ENCODE measurements around the gene SEMA3C.

Gene SEMA3C

DNA sequence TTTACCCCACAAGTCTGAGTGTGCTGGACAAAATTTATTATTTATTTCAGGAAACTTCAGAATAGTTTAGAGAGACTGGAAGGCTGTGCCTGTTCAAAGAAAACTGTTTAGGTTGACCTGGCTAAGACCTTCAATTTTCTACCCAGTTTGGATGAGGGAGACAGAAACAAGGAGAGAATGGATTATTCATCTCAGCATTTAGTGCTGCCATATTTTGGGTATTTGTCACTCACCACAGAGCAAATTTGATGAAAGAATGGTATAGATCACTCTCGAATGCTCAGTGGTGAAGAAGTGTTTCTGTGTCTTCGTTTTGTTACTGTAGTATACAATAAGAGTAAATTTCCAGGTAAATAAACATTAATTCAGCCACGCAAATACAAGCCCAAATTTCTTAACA is 71.8 kb downstream of the SEMA3C start:
- DNase-seq: no peak

DNA sequence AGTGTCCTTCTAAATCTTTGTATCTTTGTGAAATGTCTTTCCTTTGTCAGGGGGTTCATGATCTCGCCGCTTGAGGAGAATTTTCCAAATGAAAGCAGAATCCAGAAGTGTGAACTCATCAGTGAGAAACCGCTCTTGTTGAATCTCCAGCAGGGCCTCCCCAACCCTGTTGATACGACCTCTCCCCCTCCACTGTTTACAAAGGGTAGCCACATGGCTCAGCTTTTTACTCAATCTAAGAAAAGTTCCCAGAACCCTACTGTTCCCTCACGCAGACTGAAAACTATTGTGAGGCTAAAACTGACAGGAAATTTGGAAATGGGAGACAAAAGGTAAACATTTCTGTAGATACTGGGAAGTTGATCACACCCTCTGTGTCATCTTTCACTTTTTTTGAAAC is 73.9 kb downstream of the SEMA3C start:
- no peak for DNase-seq

DNA sequence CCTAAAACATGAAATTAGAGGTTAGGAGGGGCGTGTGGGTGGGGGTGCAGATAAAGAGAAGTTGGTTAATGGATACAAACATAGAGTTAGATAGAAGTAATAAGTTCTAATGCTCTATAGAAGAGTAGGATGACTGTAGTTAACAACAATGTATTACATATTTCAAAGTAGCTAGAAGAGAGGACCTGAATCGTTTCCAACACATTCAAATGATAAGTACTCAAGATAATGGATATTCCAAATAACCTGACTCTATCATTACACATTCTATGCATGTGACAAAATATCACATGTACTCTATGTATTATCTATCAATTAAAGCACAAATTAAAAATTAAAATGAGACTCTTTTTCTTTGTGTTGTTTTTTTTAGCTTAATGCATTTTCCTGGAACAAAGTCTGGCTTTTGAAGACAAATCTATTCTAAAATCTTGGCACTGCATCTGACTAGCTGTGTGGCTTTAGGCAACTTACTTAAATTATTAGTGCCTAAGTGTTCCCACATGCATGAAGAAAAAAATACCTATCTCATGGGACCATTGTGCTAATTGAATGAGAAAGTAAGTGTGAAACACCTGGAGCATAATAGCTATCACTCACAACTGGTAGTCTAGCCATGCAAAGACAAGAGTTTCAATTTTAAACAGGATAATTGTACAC is 75.7 kb downstream of the SEMA3C start:
- no peak for DNase-seq

DNA sequence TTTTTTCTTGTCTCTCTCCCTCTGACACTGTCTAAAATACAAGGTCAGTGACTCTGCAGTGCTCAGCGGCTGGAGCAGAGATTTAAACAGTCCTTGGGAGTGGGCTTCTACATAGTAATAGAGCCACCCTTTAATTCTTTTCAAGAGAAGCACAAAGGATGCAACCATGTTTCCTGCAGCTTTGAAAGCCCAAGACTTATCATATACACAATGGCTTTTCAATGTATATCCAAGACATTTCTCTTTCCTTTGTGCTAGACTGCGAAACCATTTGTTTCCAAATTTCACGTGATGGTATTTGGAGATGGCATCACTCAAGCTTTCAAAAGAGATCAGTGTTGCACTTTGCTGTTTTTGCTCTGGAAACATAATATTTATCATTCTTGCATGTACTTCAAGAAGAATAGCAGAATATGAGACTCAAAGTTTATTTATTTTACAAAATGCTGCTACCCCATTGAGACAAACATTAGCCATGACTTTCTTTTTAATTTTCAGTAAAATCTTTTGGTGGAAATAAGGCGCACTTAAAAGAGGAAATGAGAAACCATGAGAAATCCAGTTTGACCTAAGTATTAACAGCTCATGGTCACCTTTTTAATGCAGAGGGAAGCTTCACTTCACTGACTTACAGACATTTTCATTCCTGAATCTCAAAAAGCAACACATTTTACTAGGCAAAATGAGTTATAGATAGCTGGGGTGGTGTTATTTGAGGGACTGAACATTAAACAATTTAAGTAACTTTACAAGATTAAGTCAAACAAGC is 76.6 kb downstream of the SEMA3C start:
- DNase-seq: no peak

DNA sequence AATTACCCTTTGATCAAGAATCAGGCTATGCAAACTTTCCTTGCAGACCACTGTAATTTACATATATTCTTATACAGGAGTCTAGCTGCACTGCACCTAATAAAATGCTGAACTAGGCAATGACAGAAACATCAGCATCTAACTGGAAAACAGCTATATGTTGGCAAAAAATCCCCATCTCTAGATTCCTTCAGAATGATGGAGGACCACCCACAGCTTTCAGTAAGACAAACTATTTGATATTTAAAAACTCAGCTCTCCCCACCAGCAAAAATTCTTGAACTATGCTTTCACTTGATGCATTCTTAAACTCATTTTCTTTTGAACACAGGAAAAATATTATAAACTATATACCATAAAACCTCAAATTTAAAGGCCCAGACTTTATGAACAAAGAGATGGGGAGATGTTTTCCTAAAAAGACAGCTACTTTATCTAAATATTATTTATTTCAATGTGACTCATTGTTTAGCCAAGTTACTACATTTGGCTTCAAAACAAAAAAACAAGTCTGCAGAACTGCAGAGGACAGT is 77.4 kb downstream of the SEMA3C start:
- no peak for DNase-seq

DNA sequence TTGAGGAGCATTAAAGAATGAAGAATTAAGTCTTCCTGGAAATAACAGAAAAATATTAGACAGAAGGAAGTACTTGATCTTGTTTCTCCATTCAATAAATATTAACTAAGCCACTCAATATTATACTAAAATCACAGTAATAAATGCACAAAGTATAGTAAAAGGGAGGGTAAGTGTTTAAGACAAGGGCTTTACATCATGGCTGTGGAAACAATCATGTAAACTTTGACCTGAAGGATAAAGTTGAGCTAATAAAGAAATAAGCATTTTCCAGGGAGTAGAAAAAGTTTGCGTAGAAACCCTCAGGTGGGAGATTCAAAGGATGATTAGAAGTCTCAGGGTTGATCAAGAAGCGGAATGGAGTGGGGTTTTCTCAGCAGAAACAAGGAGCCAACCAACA is 78.2 kb downstream of the SEMA3C start:
- no peak for DNase-seq

DNA sequence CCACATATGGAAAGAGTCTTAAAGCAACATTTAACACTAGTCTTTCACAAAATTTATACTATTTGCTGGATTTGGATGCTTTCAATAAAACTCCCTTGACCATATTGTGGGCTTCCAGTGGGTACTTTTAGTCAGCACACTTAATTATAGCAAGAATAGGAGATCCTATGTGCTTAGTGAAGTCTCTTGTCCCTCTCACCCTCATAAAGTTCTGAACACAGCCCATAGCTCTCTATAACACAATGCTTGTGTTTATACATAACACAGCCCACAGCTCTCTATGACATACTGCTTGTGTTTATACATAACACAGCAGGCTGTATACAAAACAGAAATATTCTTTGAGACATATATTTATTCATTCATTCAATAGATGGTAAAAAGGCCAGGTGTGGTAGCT is 79.0 kb downstream of the SEMA3C start:
- no peak for DNase-seq

DNA sequence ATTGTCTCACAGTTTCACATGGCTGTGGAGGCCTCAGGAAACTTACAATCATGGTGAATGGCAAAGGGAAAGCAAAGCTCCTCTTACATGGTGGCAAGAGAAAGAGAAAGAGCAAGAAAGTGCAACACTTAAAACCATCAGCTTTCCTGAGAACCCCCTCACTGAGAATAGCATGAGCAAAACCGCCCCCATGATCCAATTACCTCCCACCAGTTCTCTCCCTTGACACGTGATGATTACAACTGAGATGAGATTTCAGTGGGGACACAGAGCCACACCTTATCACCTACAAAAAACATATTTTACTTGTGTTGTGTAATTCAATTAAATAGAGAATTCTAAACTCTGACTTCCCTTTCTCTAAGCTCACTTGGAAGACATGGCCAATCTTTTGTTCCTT is 80.2 kb downstream of the SEMA3C start:
- DNase-seq: no peak

DNA sequence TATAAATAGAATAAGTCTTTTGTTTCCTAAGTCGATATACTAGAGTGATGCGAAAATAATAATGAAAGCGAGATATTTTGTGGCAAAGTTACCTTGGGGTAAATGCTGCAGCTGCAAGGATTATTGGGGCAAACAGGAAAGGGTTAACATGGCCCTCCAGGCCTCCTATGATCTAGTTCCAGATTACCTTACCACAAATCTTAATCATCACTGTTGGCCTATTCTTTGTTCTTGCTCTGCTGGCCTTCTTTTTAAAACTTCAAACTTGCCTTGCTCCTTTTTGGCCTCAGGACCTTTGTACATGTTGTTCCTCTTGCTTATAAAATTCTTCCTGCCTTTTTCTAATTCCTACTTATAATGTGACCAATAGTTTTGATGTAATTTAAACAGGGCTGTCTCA is 81.5 kb downstream of the SEMA3C start:
- DNase-seq: no peak

DNA sequence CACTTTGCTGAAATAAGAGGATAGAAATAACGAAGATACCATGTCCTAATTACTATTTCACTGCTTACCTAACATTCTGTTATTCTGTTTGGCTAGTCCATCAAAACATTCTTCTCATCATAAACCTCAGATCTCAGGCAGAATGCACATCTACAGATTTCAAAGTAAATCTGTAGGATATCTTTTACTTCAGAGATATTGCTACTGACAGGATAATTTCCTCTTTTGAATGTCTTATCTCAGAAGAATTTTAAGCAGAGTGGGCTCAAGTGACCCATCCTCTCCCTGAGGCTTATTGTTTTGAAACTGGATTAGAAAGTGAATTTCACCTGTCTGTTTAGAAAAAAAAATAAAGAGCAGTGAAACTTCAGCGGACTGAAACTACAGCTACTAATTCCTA is 83.6 kb downstream of the SEMA3C start:
- no peak for DNase-seq

DNA sequence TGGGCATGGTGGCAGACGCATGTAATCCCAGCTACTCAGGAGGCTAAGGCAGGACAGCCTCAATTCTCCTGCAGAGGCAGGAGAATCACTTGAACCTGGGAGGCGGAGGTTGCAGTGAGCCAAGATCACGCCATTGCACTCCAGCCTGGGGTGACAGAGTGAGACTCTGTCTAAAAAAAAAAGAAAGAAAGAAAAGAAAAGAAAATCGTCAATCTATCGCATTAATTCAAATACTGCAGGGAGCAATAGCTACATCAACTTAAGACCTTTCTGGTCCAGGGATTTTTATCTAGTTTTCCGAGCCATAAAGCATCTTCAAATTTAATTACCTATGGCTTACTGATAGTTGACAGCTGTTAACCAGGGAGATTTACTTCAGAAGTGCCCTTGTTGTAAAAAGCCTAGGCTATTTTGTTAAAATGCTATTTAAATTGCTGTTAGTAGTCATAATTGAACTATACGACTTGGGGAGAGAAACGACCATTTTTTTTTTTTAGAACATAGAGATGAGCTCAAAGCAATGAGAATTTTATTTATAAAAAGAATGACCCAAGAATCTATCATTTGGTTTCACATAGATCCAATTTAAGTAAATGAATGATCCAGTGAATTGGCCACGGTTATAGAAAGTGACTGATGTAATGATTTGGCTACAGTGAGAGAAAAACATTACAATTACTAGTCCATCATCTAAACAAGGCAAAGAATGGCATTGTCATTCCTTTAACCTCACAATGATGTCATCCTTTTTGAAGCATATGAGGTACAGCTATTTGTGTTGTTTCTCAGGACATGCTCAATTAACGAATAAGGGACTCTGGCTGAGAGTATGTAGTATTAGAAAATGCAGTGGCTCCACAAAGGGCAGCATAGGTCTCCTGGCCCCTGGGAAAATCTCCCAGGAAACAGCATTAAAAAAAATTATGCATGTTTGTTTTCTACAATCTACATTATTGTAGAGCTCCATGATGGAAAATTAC is 85.3 kb downstream of the SEMA3C start:
- peak; percentile 9 for DNase-seq

DNA sequence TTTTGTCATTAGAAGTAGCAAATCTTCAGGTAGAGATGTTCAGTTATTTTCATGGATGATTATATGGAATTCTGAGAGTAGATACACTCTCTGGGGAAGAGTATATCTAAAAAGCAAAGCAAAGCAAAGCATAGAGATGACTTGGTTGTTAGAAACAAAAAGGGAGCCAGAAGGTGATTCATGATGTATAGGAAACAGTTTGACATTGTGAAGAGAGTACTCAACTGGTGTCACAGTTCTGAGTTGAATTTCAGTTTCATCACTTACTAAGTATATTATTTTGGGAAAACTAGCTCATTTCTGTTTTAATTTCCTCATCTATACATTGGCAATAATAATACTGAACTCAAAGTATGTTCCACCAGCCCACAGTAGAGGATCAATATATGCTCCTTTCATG is 86.8 kb downstream of the SEMA3C start:
- DNase-seq: no peak

DNA sequence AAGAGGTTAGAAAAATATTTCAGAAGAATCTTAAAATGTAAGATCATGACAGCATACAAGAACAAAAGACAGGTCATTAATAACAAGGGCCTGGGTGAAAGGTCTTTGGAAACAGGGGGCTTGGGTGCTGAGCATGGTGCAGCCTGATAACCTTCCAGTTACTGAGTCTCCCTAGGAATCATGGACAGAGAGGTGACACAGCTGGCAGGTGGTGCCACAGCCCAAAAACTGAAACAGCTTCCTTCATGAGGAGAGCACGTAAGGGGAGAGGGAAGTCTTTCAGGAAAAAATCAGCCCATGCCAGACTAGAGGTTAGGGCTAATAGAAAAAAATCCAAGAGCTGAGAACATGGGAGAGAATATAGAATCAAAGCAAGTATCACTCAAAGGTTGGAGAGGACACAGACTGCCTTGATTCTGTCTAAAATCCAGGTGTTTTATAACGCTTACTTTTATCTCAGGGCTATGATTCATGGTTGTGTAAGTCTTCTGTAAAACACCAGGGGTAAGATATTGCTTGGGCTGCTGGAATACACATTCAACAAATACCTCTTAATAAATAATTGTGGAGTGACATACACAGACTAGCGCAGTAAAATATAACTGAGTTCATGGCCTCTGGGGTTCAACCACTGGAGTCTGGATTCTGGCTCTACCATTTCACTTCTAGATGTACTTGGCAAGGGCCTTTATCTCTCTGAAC is 88.1 kb downstream of the SEMA3C start:
- DNase-seq: peak; percentile 13

DNA sequence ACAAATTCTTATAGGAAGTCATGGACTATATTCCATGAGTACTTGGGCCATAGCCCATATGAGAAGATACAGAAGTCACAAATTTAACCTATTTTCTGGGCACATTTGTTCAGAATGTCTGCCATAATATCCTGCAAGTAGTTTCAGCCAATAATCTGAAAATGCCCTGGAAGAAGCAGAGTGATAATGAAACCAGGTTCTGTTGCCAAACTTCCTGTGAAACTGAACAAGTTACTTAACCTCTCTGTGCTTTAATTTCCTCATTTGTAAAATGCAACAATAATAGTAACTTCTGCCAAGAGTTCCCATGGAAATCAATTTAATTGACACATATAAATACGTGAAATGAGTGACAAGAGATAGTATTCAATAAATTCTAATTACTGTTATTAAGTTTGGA is 88.8 kb downstream of the SEMA3C start:
- DNase-seq: no peak

DNA sequence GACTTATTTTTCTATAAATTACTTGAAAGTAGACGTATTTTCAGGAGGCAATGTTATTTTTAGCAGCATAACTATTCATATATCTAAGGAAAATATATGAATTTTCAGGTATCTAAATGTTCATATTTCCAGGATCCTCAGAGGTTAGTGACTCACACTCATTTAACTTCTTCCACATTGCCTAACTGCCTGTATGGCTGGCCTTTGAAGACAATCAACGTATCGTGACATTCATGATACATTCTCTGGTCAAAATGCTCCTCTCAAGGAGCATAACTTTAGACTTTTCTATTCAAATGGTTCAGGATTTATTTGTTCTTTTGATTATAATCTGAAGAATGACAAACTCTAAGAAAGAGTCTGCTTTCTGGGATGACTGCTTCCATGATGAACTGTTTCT is 89.3 kb downstream of the SEMA3C start:
- no peak for DNase-seq

DNA sequence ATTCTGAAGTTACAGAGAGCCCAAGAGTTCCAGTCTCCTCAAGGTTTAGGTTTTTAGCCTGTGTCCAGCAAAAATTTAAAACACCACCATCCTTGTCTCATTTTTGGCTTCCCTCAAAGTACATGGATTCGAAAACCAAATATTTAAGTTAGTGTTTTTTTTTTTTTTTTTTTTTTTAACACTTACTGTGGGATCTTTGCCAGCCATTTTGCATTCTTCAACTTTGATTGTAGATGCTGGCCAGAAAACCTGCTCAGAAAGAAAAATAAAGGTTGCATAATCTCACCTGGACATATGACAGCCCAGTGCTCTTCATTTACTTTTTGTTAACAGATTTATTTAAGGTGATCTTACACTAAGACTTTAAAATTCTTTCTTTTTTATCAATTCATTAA is 91.6 kb downstream of the SEMA3C start:
- no peak for DNase-seq

DNA sequence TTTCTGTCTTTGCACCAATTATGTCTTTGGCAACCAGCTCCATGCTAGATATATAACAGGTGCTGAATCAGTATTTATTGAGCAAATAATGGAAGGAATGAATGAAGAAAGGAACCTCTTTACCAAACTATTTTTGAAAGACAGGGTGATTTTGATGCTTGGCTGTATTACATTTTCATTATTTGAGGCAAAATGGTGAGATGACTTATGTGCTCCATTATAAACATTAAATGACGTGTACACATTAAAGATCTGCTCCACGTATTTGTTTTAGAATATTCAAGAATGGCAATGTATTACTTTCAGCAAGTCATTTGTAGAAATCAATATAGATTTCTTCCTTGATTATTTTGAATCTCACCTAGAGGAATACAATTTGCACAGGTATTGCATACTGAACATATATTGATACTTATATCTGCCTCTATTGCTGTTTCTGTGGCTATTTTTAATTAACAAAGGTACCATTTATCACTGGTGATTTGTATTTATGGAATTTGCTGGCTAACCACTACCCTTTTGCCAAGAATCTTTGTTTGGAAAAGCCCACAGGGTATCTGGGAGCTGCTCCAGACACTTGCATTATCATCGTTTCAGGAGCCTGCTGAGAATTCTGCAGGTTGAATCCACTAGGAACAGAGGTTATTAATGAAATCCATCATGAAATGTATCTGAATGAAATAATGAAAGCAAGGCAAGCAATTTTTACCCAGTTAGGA is 92.2 kb downstream of the SEMA3C start:
- no peak for DNase-seq

DNA sequence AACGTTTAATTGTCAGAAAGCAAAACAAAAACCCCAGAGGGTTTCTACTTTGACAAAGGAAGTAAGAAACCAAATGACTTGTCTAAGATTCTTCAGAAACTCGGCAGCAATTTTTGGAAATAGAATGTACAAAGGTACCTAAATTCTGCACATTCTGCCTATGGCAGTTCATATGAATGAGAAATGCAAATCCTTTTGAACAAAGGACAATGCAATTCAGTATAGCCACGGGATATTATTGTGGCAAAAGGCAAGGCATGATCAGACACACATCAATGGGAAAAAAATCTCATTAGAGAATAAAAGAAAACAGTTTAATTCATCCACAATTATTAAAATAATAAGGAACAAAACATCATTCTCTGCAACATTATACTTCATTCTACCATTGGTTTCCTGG is 93.4 kb downstream of the SEMA3C start:
- DNase-seq: no peak

DNA sequence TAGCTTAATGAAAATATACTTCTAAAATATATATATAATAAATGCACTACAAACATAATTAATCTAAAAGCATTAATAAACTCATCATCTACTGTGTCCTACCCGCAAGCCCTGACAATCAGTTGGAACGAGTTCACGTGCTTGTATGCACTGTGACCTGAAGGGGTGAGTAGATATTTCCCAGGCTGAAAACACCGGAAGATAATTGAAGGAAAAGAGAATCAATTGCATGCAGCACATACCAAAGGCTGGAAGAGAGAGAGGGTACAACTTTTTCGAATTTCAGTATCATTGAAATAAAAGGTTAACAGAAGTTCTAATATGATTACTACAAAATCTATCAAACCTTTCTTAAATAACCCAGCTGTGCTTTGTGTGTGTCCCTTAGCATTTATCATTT is 94.6 kb downstream of the SEMA3C start:
- no peak for DNase-seq

DNA sequence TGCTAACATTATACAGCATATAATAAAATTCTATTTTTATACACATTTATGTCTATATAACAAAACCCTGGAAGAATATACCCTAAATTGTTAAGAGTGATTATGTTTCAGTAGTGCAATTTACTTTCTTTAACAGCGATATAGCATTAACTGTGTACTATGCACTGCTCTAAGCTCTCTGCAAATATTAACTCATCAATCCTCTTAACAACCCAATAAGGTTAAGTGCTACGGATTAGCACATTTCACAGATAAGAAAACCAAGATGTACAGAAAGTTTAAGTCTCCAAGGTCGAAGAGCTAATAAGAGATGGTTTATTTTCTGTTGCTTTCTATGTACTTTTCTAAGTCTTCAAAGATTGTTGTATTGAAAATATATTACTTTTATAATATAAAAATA is 95.8 kb downstream of the SEMA3C start:
- DNase-seq: no peak

DNA sequence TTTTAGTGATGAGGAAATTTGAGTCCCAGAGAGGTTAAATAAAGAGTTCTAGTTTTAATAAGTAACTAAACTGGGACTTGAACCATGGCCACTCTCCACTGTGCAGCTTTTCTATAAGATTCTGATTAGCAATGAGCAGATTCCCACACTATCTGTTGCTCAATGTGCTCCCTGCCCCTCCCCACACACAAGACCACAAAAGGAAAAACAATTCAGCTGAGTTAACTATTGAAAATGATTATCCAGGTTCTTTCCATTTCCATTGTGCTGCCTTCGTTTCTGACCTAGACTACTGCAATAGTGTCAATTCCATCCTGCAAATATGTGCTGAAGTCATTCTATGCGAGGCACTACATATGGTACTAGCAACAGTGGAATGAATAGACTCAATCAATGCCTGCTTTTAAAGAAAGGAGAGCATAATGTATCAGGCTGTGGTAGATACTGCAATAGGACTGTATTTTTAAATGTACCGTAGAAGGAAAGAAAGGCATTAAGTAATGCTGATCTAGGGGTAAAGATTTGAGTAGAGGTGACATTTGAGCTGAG is 97.0 kb downstream of the SEMA3C start:
- DNase-seq: no peak

DNA sequence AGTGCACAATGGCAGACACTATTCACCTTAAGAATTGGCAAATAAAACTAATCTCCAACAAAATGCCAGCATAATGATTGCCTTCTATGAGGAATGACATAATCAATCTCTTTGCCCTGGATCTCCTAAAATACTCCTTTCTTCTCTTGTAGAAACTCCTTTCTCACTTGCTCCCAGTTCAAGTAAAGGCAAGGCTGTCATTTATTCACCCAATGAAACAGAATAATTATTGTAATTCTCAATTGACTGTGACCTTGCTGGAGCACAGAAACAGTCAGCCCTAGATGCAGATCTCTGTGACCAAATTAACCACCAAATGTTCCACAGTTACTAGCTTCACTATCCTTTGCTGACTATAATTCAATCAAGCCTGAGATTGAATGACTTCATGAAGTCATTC is 99.3 kb downstream of the SEMA3C start:
- no peak for DNase-seq

Data from NCI-H774 (cell line).